GM12878 (cell line): Measurements from ENCODE around the gene GPR108.

Source experiments
- CEBPB ChIP-seq, 2 experiments: fragments of 150-350 bp in 1 of 2; IDR thresholded peaks; 2 replicates each; pipeline ENCODE4 v1.6.1; 2012 to 2014; ENCODE audit warnings: low read depth in 2 of 2, low read length in 2 of 2, borderline replicate concordance in 1 of 2, inconsistent platforms in 1 of 2
- CHD1 ChIP-seq: IDR thresholded peaks from 2 replicates; pipeline ENCODE4 v1.6.1; 2012; ENCODE audit warnings: low read depth, low read length, improper control_type of control experiment
- MTA2 ChIP-seq: fragments of 450-650 bp; IDR thresholded peaks from 2 replicates; pipeline ENCODE4 v1.6.1; 2016; ENCODE audit warnings: low read depth, mild to moderate bottlenecking, moderate library complexity
- NBN ChIP-seq: fragments of 450-650 bp; IDR thresholded peaks from 2 replicates; pipeline ENCODE4 v1.6.1; 2016
- PML ChIP-seq: IDR thresholded peaks from 2 replicates; pipeline ENCODE4 v1.6.1; 2012; ENCODE audit warnings: low read length, inconsistent platforms
- POLR2A ChIP-seq: IDR thresholded peaks from 2 replicates; pipeline ENCODE4 v1.6.1; 2011; ENCODE audit warnings: low read depth, mild to moderate bottlenecking, low read length
- POLR2AphosphoS5 ChIP-seq: IDR thresholded peaks from 2 replicates; pipeline ENCODE4 v1.6.1; 2011; ENCODE audit warnings: mild to moderate bottlenecking, low read length, inconsistent platforms
- RBBP5 ChIP-seq: fragments of 200-600 bp; sonication (generic); conservative IDR thresholded peaks from 2 replicates; pipeline ENCODE4 v1.6.1; 2016
- SP1 ChIP-seq: IDR thresholded peaks from one replicate; pipeline ENCODE4 v1.6.1; 2011; ENCODE audit warnings: low read depth, low read length
- ZNF24 ChIP-seq: fragments of 450-650 bp; IDR thresholded peaks from 2 replicates; pipeline ENCODE4 v1.6.1; 2017; ENCODE audit warnings: antibody characterized with exemption, mild to moderate bottlenecking
- TF ChIP-seq, protein P1 (sequence below): IDR thresholded peaks from 2 replicates; pipeline ENCODE4 v1.6.1; 2011; ENCODE audit warnings: low read depth, mild to moderate bottlenecking, low read length, moderate library complexity, borderline replicate concordance; ENCODE audit errors: extremely low read depth
- TF ChIP-seq, protein P2 (sequence below), 3 experiments: IDR thresholded peaks in 2 of 3; conservative IDR thresholded peaks in 1 of 3; 2 replicates each; pipeline ENCODE4 v1.5.1; 2011; ENCODE audit warnings: low read depth in 3 of 3, low read length in 3 of 3, mild to moderate bottlenecking in 3 of 3, control low read depth in 2 of 3, moderate library complexity in 2 of 3, inconsistent platforms in 1 of 3, mixed read lengths in 1 of 3; ENCODE audit not compliant: control insufficient read depth in 2 of 3, insufficient read depth in 1 of 3; ENCODE audit errors: extremely low read depth in 1 of 3
- TF ChIP-seq, protein P3 (sequence below): fragments of 450-650 bp; IDR thresholded peaks from 2 replicates; pipeline ENCODE4 v1.6.1; 2017; ENCODE audit warnings: mild to moderate bottlenecking
- TF ChIP-seq, protein P4 (sequence below): IDR thresholded peaks from 2 replicates; pipeline ENCODE4 v1.6.1; 2012; ENCODE audit warnings: mild to moderate bottlenecking, low read depth, low read length

DNA sequence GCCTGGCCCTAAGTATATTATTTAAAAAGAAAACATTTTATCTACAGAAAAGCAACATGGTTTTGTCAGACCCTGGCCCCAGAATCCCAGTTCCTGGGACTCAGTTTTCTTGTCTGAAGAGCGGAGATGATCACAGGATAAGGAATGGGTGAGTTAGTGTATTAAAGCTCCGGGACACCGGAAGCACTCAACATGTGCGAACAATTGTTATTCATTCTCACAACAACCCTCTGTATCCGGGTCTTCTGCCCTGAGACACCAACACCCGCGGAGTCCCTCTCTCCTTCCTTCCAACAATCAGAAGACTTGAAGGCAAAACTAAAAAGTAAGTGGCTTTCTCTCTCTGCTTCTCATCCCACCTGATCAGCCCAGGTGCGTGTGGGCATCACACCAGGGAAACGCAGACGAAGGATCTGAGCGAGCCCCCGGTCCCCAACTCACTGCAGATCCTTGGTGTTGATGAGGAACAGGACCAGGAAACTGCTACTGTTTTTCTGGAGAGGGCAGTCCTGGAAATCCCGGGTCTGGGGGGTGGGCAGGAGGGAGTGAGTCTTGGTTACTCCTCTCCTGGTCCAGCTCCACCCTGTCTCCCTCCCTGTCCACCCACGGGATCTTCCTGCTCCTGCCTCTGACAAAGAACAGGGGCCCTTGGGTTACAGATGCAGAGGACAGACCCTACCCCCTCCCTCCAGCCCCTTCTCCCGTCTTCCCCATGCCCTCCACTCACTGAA is 2.0 kb downstream of the GPR108 start:
- no peak for TF ChIP-seq MTA2
- no peak for TF ChIP-seq CEBPB (IDR thresholded peaks at IDR 0.05; ENCODE audit: borderline replicate concordance in 1 of 2, low read depth in 2 of 2, low read length in 2 of 2)
- TF ChIP-seq, protein P1, sequence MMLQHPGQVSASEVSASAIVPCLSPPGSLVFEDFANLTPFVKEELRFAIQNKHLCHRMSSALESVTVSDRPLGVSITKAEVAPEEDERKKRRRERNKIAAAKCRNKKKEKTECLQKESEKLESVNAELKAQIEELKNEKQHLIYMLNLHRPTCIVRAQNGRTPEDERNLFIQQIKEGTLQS: no peak
- TF ChIP-seq NBN: no peak
- TF ChIP-seq SP1: no peak
- no peak for TF ChIP-seq RBBP5
- no peak for TF ChIP-seq CHD1
- no peak for TF ChIP-seq PML
- no peak for TF ChIP-seq POLR2A
- TF ChIP-seq ZNF24: no peak
- TF ChIP-seq, protein P2, sequence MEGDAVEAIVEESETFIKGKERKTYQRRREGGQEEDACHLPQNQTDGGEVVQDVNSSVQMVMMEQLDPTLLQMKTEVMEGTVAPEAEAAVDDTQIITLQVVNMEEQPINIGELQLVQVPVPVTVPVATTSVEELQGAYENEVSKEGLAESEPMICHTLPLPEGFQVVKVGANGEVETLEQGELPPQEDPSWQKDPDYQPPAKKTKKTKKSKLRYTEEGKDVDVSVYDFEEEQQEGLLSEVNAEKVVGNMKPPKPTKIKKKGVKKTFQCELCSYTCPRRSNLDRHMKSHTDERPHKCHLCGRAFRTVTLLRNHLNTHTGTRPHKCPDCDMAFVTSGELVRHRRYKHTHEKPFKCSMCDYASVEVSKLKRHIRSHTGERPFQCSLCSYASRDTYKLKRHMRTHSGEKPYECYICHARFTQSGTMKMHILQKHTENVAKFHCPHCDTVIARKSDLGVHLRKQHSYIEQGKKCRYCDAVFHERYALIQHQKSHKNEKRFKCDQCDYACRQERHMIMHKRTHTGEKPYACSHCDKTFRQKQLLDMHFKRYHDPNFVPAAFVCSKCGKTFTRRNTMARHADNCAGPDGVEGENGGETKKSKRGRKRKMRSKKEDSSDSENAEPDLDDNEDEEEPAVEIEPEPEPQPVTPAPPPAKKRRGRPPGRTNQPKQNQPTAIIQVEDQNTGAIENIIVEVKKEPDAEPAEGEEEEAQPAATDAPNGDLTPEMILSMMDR (IDR thresholded peaks at IDR 0.05 in 2 of 3, conservative IDR thresholded peaks at IDR 0.05 in 1 of 3; ENCODE audit: control insufficient read depth in 2 of 3, extremely low read depth in 1 of 3, insufficient read depth in 1 of 3, low read depth in 3 of 3, low read length in 3 of 3): no peak
- TF ChIP-seq POLR2AphosphoS5: no peak
- TF ChIP-seq, protein P3, sequence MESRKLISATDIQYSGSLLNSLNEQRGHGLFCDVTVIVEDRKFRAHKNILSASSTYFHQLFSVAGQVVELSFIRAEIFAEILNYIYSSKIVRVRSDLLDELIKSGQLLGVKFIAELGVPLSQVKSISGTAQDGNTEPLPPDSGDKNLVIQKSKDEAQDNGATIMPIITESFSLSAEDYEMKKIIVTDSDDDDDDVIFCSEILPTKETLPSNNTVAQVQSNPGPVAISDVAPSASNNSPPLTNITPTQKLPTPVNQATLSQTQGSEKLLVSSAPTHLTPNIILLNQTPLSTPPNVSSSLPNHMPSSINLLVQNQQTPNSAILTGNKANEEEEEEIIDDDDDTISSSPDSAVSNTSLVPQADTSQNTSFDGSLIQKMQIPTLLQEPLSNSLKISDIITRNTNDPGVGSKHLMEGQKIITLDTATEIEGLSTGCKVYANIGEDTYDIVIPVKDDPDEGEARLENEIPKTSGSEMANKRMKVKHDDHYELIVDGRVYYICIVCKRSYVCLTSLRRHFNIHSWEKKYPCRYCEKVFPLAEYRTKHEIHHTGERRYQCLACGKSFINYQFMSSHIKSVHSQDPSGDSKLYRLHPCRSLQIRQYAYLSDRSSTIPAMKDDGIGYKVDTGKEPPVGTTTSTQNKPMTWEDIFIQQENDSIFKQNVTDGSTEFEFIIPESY: no peak
- TF ChIP-seq, protein P4, sequence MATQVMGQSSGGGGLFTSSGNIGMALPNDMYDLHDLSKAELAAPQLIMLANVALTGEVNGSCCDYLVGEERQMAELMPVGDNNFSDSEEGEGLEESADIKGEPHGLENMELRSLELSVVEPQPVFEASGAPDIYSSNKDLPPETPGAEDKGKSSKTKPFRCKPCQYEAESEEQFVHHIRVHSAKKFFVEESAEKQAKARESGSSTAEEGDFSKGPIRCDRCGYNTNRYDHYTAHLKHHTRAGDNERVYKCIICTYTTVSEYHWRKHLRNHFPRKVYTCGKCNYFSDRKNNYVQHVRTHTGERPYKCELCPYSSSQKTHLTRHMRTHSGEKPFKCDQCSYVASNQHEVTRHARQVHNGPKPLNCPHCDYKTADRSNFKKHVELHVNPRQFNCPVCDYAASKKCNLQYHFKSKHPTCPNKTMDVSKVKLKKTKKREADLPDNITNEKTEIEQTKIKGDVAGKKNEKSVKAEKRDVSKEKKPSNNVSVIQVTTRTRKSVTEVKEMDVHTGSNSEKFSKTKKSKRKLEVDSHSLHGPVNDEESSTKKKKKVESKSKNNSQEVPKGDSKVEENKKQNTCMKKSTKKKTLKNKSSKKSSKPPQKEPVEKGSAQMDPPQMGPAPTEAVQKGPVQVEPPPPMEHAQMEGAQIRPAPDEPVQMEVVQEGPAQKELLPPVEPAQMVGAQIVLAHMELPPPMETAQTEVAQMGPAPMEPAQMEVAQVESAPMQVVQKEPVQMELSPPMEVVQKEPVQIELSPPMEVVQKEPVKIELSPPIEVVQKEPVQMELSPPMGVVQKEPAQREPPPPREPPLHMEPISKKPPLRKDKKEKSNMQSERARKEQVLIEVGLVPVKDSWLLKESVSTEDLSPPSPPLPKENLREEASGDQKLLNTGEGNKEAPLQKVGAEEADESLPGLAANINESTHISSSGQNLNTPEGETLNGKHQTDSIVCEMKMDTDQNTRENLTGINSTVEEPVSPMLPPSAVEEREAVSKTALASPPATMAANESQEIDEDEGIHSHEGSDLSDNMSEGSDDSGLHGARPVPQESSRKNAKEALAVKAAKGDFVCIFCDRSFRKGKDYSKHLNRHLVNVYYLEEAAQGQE: no peak
